AG04450 (cell line): ENCODE measurements around the gene CERS4. TPM values are rescaled to one million over a fixed set of nuclear protein-coding genes. Genes with fewer than 3 reads are reported as not detected.
"Not testable (repeated sequence)": the region's sequence is repeated elsewhere in the genome, so short reads cannot be mapped to it uniquely, and the experiment has no call there.

Source experiments
- CTCF ChIA-PET: fragments of 300-600, 350-600 bp; formaldehyde crosslinking; extraction: SDS; loops from one replicate; lab custom pipeline; 2022; ENCODE audit warnings: antibody characterized with exemption, inconsistent platforms; lab: Charles Lee
- POLR2A ChIA-PET: fragments of 350-600 bp; formaldehyde crosslinking; extraction: SDS; loops from one replicate; lab custom pipeline; 2021; ENCODE audit warnings: antibody characterized with exemption, inconsistent platforms; lab: Yijun Ruan, JAX
- DNase-seq: peaks from one replicate; pipeline ENCODE4 v3.0.0-alpha.2; 2011; ENCODE audit warnings: low read depth, low spot score
- H3K27ac ChIP-seq: one replicate; pipeline ENCODE4 v1.5.1; 2012; ENCODE audit warnings: low read depth, low read length, control low read depth
- H3K27me3 ChIP-seq: one replicate; pipeline ENCODE4 v1.6.0; 2012; ENCODE audit warnings: low read length; ENCODE audit not compliant: control insufficient read depth, insufficient read depth
- H3K4me3 ChIP-seq: 2 replicates; pipeline ENCODE4 v1.5.1; 2011; ENCODE audit warnings: mild to moderate bottlenecking, low read depth, low read length, control low read depth
- H3K9me3 ChIP-seq: 2 replicates; pipeline ENCODE4 v1.5.1; 2012; ENCODE audit warnings: low read length; ENCODE audit not compliant: control insufficient read depth, insufficient read depth
- CTCF ChIP-seq: IDR thresholded peaks from 2 replicates; pipeline ENCODE4 v1.5.1; 2011; ENCODE audit warnings: low read depth, low read length, control low read depth, inconsistent platforms
- polyA plus RNA-seq: library from polyadenylated mRNA; depleted of rRNA; stranded (reverse); fragments of >200 nt; gene quantifications from 2 replicates; pipeline ENCODE4 v1.2.3, GENCODE V29; 2011

Gene CERS4
- polyA plus RNA-seq, 1 experiment, result 4.7 TPM

- no peaks in the 10 kb centered on the region for H3K27me3 ChIP-seq
- no peak overlapping the region for H3K27ac ChIP-seq
- no peak for TF ChIP-seq CTCF
- H3K4me3 ChIP-seq, result no peak overlapping the region
- POLR2A ChIA-PET, result no interaction called here
- no peaks in the 10 kb centered on the region for H3K9me3 ChIP-seq
- DNase-seq, result no peak
- CTCF ChIA-PET, result interaction anchor here (0.5 to 0.6 kb wide), 2 partner anchors 291 to 386 kb away, joined by 3 read pairs; partner anchors contain the start of gene MAP2K7
These were observed 14.5 kb upstream of the CERS4 start for GRCh38 chr19:8194528-8195267.

- H3K27ac ChIP-seq, result no peak overlapping the region
- no peak for TF ChIP-seq CTCF
- POLR2A ChIA-PET, result no interaction called here
- no peak for DNase-seq
- CTCF ChIA-PET, result no interaction called here
- H3K9me3 ChIP-seq, result no peaks in the 10 kb centered on the region
- H3K4me3 ChIP-seq, result no peak overlapping the region
- H3K27me3 ChIP-seq, result no peaks in the 10 kb centered on the region
These were observed 12.8 kb upstream of the CERS4 start for GRCh38 chr19:8196271-8196927.

- DNase-seq, H3K9me3 ChIP-seq, POLR2A ChIA-PET, H3K4me3 ChIP-seq, H3K27ac ChIP-seq: not testable (repeated sequence)
- H3K27me3 ChIP-seq, result peaks cover 14% of the 10 kb centered on the region
- CTCF ChIA-PET, result interaction anchor here (0.5 kb wide), 1 partner anchor 1910 kb away, joined by 5 read pairs; no protein-coding TSS in a partner anchor
These were observed 5.7 kb upstream of the CERS4 start for GRCh38 chr19:8203288-8204120.

- H3K27ac ChIP-seq, result no peak overlapping the region
- no peak for DNase-seq
- H3K9me3 ChIP-seq, result peaks cover 6% of the 10 kb centered on the region; the same call in 1 of the 2 replicates
- ChIA-PET POLR2A (no interaction called here), CTCF (no interaction called here)
- no peak for TF ChIP-seq CTCF
- peaks cover 22% of the 10 kb centered on the region for H3K27me3 ChIP-seq
- H3K4me3 ChIP-seq, result no peak overlapping the region
These were observed 4.2 kb upstream of the CERS4 start for GRCh38 chr19:8204961-8205360.
